Effector memory CD4-positive, alpha-beta T cell (primary cell): ENCODE data around the gene OR13C5.
"Not testable (repeated sequence)": the region's sequence is repeated elsewhere in the genome, so short reads cannot be mapped to it uniquely, and the experiment has no call there.

ENCODE experiments used
- DNase-seq, 3 donors: peaks; one replicate each; pipeline ENCODE4 v3.0.0-alpha.2; 2020
- H3K27ac ChIP-seq: 2 replicates; pipeline ENCODE4 v1.7.0; 2013; ENCODE audit warnings: mild to moderate bottlenecking, low read length, moderate library complexity; ENCODE audit not compliant: insufficient read depth, poor library complexity, severe bottlenecking
- H3K27me3 ChIP-seq: replicated peaks from 2 replicates; pipeline ENCODE4 v1.7.0; 2013; ENCODE audit warnings: mild to moderate bottlenecking, low read length; ENCODE audit not compliant: insufficient read depth, control insufficient read depth, poor library complexity, severe bottlenecking
- H3K36me3 ChIP-seq: 2 replicates; pipeline ENCODE4 v1.7.0; 2013; ENCODE audit warnings: mild to moderate bottlenecking, low read length, moderate library complexity; ENCODE audit not compliant: control insufficient read depth, insufficient read depth
- H3K4me1 ChIP-seq: 2 replicates; pipeline ENCODE4 v1.7.0; 2013; ENCODE audit warnings: low read length, mild to moderate bottlenecking; ENCODE audit not compliant: control insufficient read depth, insufficient read depth, poor library complexity, severe bottlenecking
- H3K4me3 ChIP-seq: 2 replicates; pipeline ENCODE4 v1.7.0; 2013; ENCODE audit warnings: low read length, low read depth, mild to moderate bottlenecking; ENCODE audit not compliant: insufficient read depth, poor library complexity, severe bottlenecking
- H3K9me3 ChIP-seq: 2 replicates; pipeline ENCODE4 v1.7.0; 2013; ENCODE audit warnings: mild to moderate bottlenecking, low read length, moderate library complexity; ENCODE audit not compliant: control insufficient read depth

Gene OR13C5

DNA sequence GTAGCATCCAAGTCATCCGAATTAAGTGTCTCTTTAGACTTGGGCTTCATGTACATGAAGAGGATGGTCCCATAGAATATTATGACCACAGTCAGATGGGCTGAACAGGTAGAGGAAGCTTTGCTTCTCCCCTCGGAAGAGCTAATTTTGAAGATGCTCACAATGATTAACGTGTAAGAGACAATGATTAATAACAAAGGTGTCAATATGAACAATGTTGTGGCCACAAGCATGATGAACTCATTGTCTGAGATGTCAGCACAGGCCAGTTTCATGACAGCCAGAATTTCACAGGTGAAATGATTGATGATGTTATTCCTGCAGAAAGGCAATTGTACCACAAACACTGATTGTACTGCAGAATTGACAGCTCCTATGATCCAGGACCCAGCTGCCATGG is 5.6 kb upstream of the OR13C5 start:
- Histone ChIP-seq H3K9me3 (no peaks in the 10 kb centered on the region), H3K4me1 (no peaks in the 10 kb centered on the region), H3K4me3 (no peak overlapping the region), H3K36me3 (no peaks in the 10 kb centered on the region), H3K27ac (no peak overlapping the region), H3K27me3 (no peaks in the 10 kb centered on the region)
- no peak for DNase-seq

DNA sequence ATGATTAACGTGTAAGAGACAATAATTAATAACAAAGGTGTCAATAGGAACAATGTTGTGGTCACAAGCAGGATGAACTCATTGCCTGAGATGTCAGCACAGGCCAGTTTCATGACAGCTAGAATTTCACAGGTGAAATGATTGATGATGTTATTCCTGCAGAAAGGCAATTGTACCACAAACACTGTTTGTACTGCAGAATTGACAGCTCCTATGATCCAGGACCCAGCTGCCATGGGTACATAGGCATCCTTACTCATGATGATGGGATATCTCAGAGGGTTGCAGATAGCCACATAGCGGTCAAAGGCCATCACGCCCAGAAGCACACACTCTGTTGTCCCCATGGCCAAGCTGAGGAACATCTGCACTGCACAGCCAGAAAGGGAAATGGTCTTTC is 464 bp downstream of the OR13C5 start:
- H3K27ac ChIP-seq, DNase-seq, H3K9me3 ChIP-seq, H3K4me3 ChIP-seq, H3K36me3 ChIP-seq, H3K4me1 ChIP-seq, H3K27me3 ChIP-seq: not testable (repeated sequence)

DNA sequence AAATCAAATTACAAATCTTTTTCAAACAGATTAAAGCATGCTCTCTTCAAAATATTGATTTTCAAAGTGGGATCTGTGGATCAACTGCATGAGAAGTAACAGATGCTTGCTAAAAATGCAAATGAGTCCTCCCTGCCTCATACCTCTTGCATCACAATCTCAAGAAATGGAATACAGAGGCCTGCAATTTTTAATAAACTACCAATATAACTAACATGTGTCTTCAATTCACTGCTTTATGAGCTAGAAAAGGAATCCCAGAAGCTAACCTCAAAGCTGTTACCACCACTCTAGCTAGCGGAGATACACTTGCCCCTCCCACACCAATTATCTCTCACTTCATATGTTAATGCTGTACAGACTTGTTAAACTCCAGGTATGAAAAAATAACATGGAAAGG is 9.6 kb downstream of the OR13C5 start:
- no peaks in the 10 kb centered on the region for H3K4me1 ChIP-seq
- H3K27ac ChIP-seq, result no peak overlapping the region
- DNase-seq, result no peak
- no peaks in the 10 kb centered on the region for H3K9me3 ChIP-seq
- no peaks in the 10 kb centered on the region for H3K27me3 ChIP-seq
- H3K36me3 ChIP-seq, result no peaks in the 10 kb centered on the region
- no peak overlapping the region for H3K4me3 ChIP-seq

DNA sequence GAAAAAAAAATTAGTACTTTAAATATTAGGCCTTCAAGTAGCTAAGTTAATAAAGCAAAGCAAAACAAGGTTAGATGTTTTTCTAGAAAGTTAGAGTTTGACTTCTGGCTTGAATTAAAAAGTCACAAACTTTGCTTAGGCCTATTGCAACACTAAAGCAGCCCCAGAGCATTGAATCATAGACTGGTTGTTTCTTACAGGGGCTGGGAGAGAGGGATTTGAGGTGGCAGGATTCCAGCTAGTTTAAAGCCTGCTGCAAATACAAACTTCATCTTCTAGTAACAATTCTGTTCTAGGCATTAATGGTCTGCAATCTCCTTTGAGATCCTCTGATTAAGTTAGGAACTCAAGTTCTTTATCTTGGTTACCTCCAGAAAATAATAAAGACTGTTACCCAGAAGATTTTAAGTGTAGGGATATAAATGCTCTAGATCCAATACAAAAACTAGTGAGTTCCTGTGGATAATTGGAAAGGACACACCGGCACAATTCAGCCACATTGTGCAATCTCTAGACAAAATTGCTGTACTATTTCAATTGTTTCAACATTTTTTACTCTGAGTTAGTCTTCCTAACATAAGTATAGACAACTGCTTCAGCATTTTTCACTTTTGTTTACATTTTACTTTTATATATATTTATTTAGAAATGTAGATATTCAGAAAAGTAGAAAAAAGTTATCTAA is 12.6 kb downstream of the OR13C5 start:
- DNase-seq, result no peak
- Histone ChIP-seq H3K4me1 (no peaks in the 10 kb centered on the region), H3K4me3 (no peak overlapping the region), H3K9me3 (no peaks in the 10 kb centered on the region), H3K36me3 (no peaks in the 10 kb centered on the region), H3K27ac (no peak overlapping the region), H3K27me3 (no peaks in the 10 kb centered on the region)

DNA sequence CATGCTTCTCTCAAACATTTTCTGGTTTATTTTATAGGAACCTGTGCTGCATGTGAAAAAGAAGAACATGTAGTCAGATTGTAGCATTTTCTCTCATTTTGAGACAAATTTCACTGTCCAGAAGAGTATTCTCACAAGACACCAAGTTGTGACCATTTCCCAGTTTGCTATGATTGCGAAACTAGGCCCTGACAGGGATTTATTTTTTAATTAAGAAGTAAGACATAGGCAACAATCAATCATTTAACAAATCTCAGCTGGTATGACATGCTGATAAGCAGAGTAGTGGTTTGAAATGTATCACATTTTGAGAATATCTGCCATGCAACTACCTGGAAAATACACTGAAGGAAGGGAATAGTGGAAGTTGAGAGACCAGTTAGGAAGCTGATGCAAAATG is 18.7 kb downstream of the OR13C5 start:
- no peak overlapping the region for H3K27ac ChIP-seq
- no peak for DNase-seq
- no peaks in the 10 kb centered on the region for H3K4me1 ChIP-seq
- no peak overlapping the region for H3K4me3 ChIP-seq
- no peaks in the 10 kb centered on the region for H3K36me3 ChIP-seq
- H3K27me3 ChIP-seq, result no peaks in the 10 kb centered on the region
- H3K9me3 ChIP-seq, result no peaks in the 10 kb centered on the region

DNA sequence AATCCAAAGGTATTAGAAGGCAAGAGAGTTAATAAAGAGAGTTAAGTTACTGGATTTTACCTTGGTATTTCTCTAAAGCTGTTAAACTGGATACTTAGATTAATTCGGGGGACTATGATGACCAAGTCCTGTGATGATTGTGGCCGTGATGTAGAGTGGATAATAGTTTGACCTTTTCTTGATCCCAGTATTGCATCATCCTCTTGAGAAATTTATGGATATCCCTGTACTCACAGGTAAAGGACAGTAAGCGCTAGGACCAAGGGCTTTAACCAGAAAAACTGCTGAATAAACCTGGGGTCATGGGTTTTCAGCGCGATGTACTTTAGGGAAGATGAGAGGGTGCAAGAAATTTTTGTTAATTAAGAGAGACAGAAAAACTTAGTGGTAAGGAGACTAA is 21.9 kb downstream of the OR13C5 start:
- Histone ChIP-seq H3K4me3 (no peak overlapping the region), H3K27me3 (no peaks in the 10 kb centered on the region), H3K36me3 (no peaks in the 10 kb centered on the region), H3K27ac (no peak overlapping the region), H3K4me1 (no peaks in the 10 kb centered on the region), H3K9me3 (no peaks in the 10 kb centered on the region)
- no peak for DNase-seq

DNA sequence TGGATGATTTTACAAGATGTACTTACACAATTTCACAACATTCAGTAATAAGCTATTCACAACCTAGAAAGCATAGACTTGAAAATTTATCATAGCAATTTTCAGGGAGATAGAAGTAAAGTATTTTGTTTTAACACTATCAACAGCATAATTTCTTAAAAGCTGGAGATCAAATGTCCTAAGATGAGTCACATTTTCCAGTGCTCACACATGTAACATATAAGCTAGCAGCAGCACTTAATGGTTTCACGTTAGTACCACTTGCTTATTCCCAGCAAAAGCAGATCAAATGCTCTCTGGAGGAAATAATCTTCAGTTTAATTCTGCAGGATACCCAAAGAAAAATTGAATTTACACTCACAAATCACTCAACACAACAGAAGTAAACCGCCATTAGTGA is 23.8 kb downstream of the OR13C5 start:
- no peaks in the 10 kb centered on the region for H3K27me3 ChIP-seq
- peaks cover 4% of the 10 kb centered on the region for H3K9me3 ChIP-seq
- H3K36me3 ChIP-seq, result no peaks in the 10 kb centered on the region
- no peak overlapping the region for H3K27ac ChIP-seq
- H3K4me3 ChIP-seq, result no peak overlapping the region
- no peak for DNase-seq
- H3K4me1 ChIP-seq, result no peaks in the 10 kb centered on the region

DNA sequence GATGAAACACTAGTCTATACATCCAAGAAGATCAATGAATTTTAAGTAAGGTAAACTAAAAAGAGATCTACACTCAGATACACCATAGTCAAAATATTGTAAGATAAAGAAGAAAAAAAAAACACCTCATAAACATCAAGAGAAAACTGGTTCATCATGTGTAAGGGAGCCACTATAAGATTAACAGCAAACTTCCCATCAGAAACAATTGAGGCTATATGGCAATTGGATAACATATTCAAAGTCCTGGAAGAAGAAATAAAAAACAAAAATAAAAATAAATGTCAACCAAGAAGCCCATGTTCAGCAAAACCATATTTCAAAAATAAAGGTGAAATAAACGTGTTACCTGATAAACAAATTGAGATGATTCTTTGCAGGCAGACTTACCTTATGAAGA is 26.6 kb downstream of the OR13C5 start:
- DNase-seq, result no peak
- no peaks in the 10 kb centered on the region for H3K4me1 ChIP-seq

DNA sequence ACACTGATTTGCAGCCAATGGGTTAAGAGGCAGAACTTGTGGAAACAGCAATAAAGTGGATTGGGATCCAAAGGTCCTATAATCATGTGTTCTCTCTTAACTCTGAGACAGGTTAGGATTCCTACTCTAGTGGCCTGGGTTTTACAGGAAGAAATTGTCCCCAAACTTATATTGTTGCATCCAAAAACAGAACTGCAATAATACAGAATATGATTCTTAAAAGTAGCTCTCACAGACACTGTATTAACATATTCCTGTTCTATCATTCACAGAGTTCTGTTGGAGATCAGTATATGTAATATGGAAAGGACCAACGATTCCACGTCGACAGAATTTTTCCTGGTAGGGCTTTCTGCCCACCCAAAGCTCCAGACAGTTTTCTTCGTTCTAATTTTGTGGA is 30.3 kb downstream of the OR13C5 start, which contains the start of gene OR13C8:
TSS of gene OR13C8 (plus strand) at position 301 of the 400 bp plus-strand sequence. CDS start at position 301, 0 bp downstream.
- Histone ChIP-seq H3K4me3 (no peak within 1 kb of the TSS), H3K9me3 (peaks cover 4% of the 10 kb centered on the region), H3K27ac (no peak within 1 kb of the TSS), H3K4me1 (no peaks in the 10 kb centered on the region), H3K36me3 (no peaks in the 10 kb centered on the region), H3K27me3 (no peaks in the 10 kb centered on the region)
- no peak for DNase-seq

More for the DNA sequence above, 26.6 kb downstream of the OR13C5 start:
- Histone ChIP-seq H3K4me3 (no peak overlapping the region), H3K36me3 (no peaks in the 10 kb centered on the region), H3K9me3 (peaks cover 4% of the 10 kb centered on the region), H3K27me3 (no peaks in the 10 kb centered on the region), H3K27ac (no peak overlapping the region)

DNA sequence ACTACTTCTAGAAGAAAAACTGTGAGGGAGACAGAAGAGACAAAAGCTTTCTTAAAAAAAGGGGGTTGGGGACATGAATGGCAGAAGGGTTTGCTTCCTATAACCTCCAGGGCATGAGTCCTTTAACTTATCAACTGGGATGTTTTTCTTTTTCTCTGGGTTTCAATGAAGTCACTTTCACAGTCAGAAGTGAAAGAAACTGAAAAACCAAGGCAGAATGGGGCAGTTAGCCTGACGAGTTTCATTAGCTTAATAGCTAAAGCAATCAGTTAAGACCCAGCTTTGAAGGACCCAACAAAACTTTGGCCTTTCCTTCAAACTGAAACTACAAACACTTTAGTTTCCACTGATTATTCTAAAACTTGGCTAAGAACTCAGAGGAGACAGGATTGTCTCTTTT is 34.9 kb downstream of the OR13C5 start:
- Histone ChIP-seq H3K27ac (no peak overlapping the region), H3K9me3 (no peaks in the 10 kb centered on the region), H3K36me3 (no peaks in the 10 kb centered on the region), H3K27me3 (no peaks in the 10 kb centered on the region), H3K4me3 (no peak overlapping the region), H3K4me1 (no peaks in the 10 kb centered on the region)
- no peak for DNase-seq
